ENCODE data around the gene SPG11.
"Not testable (repeated sequence)": the region's sequence is repeated elsewhere in the genome, so short reads cannot be mapped to it uniquely, and the experiment has no call there.

Gene SPG11

GRCh38 chr15:44536302-44536961 is 127.0 kb downstream of the SPG11 start:
- H3K4me1 Mint-ChIP-seq: peaks cover 35% of the 10 kb centered on the region
- no peaks in the 10 kb centered on the region for H3K9me3 Mint-ChIP-seq
- ATAC-seq: peak; percentile 86
- H3K4me3 Mint-ChIP-seq: peak overlapping the region; percentile 89
- H3K36me3 Mint-ChIP-seq: peaks cover 12% of the 10 kb centered on the region
- peak overlapping the region; percentile 87 for H3K27ac Mint-ChIP-seq
- H3K27me3 Mint-ChIP-seq: no peaks in the 10 kb centered on the region

GRCh38 chr15:44535523-44536301 is 127.8 kb downstream of the SPG11 start:
- Mint-ChIP-seq H3K4me3 (peak overlapping the region; percentile 89), H3K27ac (peak overlapping the region; percentile 87), H3K9me3 (no peaks in the 10 kb centered on the region), H3K4me1 (peaks cover 28% of the 10 kb centered on the region), H3K36me3 (peaks cover 8% of the 10 kb centered on the region), H3K27me3 (no peaks in the 10 kb centered on the region)
- no peak for ATAC-seq

DNA sequence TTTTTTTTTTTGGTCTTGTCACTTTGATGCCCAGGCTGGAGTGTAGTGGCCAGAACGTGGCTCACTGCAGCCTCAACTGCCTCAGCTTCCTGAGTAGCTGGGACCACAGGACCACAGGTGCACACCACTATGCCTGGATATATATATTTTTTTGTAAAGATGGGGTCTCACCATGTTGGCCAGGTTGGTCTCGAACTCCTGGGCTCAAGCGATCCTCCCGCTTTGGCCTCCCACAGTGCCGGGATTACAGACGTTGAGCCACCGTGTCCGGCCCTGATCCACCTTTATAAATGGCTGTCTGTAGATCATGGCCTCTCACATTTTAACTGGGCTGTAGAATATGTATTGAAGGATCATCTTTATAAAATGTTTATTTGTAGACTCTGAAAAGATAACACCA is 128.4 kb downstream of the SPG11 start:
- no peak for ATAC-seq
- H3K4me3 Mint-ChIP-seq: peak overlapping the region; percentile 71

GRCh38 chr15:44532689-44533088 is 130.8 kb downstream of the SPG11 start:
- H3K4me3 Mint-ChIP-seq: no peak overlapping the region
- peak overlapping the region; percentile 60 for H3K27ac Mint-ChIP-seq
- peaks cover 16% of the 10 kb centered on the region for H3K4me1 Mint-ChIP-seq
- H3K9me3 Mint-ChIP-seq: no peaks in the 10 kb centered on the region
- ATAC-seq: no peak
- H3K27me3 Mint-ChIP-seq: no peaks in the 10 kb centered on the region
- peaks cover 12% of the 10 kb centered on the region for H3K36me3 Mint-ChIP-seq

More for the DNA sequence above, 128.4 kb downstream of the SPG11 start:
- Mint-ChIP-seq H3K27ac (no peak overlapping the region), H3K4me1 (peaks cover 28% of the 10 kb centered on the region), H3K27me3 (no peaks in the 10 kb centered on the region), H3K36me3 (peaks cover 12% of the 10 kb centered on the region), H3K9me3 (no peaks in the 10 kb centered on the region)

- H3K27ac Mint-ChIP-seq, H3K9me3 Mint-ChIP-seq, H3K27me3 Mint-ChIP-seq, ATAC-seq, H3K4me3 Mint-ChIP-seq: not testable (repeated sequence)
- H3K4me1 Mint-ChIP-seq: peaks cover 15% of the 10 kb centered on the region
- H3K36me3 Mint-ChIP-seq: peaks cover 12% of the 10 kb centered on the region
Measured at GRCh38 chr15:44532275-44532674, 131.2 kb downstream of the SPG11 start.

DNA sequence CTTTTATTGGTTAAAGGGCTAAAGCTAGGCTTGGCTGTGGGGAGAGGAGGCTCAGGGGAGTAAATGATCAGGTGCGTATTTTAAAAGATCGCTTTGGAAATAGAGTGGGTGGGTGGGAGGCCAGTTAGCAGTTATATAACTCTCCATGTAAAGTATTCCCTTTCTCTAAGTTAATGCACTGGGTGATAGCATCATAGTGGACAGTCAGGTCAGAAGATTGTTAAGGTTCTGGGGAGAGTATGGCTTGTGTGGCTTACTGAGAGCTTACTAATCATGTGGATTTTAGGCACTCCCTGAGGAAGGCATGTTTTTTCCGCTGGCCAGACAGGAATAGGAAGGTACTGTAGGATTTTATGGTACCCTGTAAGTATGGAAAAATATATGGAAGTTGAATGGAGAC is 132.8 kb downstream of the SPG11 start:
- no peaks in the 10 kb centered on the region for H3K27me3 Mint-ChIP-seq
- no peak for ATAC-seq
- no peaks in the 10 kb centered on the region for H3K9me3 Mint-ChIP-seq
- no peak overlapping the region for H3K4me3 Mint-ChIP-seq
- peaks cover 10% of the 10 kb centered on the region for H3K4me1 Mint-ChIP-seq
- no peak overlapping the region for H3K27ac Mint-ChIP-seq
- peaks cover 16% of the 10 kb centered on the region for H3K36me3 Mint-ChIP-seq

GRCh38 chr15:44529864-44530604 is 133.4 kb downstream of the SPG11 start:
- no peak for ATAC-seq
- H3K36me3 Mint-ChIP-seq: peaks cover 15% of the 10 kb centered on the region
- no peaks in the 10 kb centered on the region for H3K9me3 Mint-ChIP-seq
- no peaks in the 10 kb centered on the region for H3K27me3 Mint-ChIP-seq
- no peak overlapping the region for H3K27ac Mint-ChIP-seq
- H3K4me3 Mint-ChIP-seq: no peak overlapping the region
- peaks cover 3% of the 10 kb centered on the region for H3K4me1 Mint-ChIP-seq

- no peaks in the 10 kb centered on the region for H3K9me3 Mint-ChIP-seq
- no peaks in the 10 kb centered on the region for H3K4me1 Mint-ChIP-seq
- no peaks in the 10 kb centered on the region for H3K27me3 Mint-ChIP-seq
- H3K4me3 Mint-ChIP-seq: no peak overlapping the region
- no peak overlapping the region for H3K27ac Mint-ChIP-seq
- H3K36me3 Mint-ChIP-seq: peaks cover 15% of the 10 kb centered on the region
- ATAC-seq: no peak
Measured at GRCh38 chr15:44527241-44527640, 136.2 kb downstream of the SPG11 start.

DNA sequence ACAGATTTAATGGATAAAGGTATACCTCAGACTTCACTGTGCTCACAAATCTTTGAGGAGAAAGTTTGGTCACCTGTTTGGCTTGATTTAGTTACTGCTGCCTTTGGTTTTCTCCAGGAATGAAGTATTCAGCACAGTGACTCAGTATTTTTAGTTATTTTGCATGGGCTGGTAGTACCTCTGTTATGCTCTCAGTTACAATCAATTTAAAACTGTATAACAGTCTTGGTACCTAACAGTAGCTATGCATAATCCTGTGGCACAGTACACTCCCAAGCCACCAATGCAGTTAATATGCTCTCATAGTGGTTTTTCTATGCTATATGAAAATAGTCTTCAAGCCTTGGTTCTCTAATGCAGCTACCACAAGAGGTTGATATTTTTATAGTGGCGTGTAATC is 138.4 kb downstream of the SPG11 start:
- Mint-ChIP-seq H3K4me3 (no peak overlapping the region), H3K27ac (no peak overlapping the region), H3K27me3 (no peaks in the 10 kb centered on the region), H3K36me3 (peaks cover 8% of the 10 kb centered on the region), H3K4me1 (no peaks in the 10 kb centered on the region), H3K9me3 (no peaks in the 10 kb centered on the region)
- no peak for ATAC-seq

DNA sequence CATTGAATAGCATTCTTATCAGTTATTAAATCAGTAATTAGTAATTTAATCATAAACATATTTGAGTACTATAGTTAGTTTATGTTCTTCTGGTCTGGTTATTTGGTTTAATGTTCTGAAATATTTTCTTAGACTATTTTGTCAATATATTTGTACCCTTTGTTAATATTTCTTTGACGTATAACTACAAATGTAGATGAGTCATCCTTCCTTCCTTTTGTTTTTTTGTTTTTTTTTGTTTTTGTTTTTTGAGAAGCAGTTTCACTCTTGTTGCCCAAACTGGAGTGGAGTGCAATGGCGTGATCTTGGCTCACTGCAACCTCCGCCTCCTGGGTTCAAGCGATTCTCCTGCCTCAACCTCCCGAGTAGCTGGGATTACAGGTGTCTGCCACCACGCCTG is 143.9 kb downstream of the SPG11 start:
- no peaks in the 10 kb centered on the region for H3K4me1 Mint-ChIP-seq
- H3K27me3 Mint-ChIP-seq: no peaks in the 10 kb centered on the region
- no peaks in the 10 kb centered on the region for H3K9me3 Mint-ChIP-seq
- H3K36me3 Mint-ChIP-seq: peaks cover 17% of the 10 kb centered on the region
- ATAC-seq: no peak
- H3K4me3 Mint-ChIP-seq: no peak overlapping the region
- H3K27ac Mint-ChIP-seq: no peak overlapping the region

GRCh38 chr15:44516436-44516835 is 147.0 kb downstream of the SPG11 start:
- peaks cover 17% of the 10 kb centered on the region for H3K36me3 Mint-ChIP-seq
- H3K4me3 Mint-ChIP-seq: no peak overlapping the region
- no peak for ATAC-seq
- H3K9me3 Mint-ChIP-seq: no peaks in the 10 kb centered on the region
- H3K27ac Mint-ChIP-seq: no peak overlapping the region
- no peaks in the 10 kb centered on the region for H3K4me1 Mint-ChIP-seq
- H3K27me3 Mint-ChIP-seq: no peaks in the 10 kb centered on the region

Measured in stimulated activated memory B cell treated with anti-CD40 and anti-IgM and Interleukin-4, amounts not matched to agents 10 μg/mL and 1 μg/mL and 100 μg/mL, for 72 hours (primary cell).